ENCODE results near the gene PER2. TPM values are rescaled to one million over a fixed set of nuclear protein-coding genes. Genes with fewer than 3 reads are reported as not detected.

PER2 gene
- total RNA-seq, 2 experiments from 2014 or later = 8.4 to 18.6 TPM

GRCh38 chr2:238302087-238302486 lies 13.7 kb upstream of the PER2 start:
- no peak overlapping the region for H2AFZ ChIP-seq (ENCODE audit: low read length)
- TF ChIP-seq CTCF (conservative IDR thresholded peaks at IDR 0.05; ENCODE audit: low read length) = no peak
- TF ChIP-seq EZH2phosphoT487 (IDR thresholded peaks at IDR 0.05; ENCODE audit: borderline replicate concordance, low read depth, low read length) = no peak
- H3K9me3 ChIP-seq (ENCODE audit: low read length) = no peaks in the 10 kb centered on the region
- H3K4me3 ChIP-seq (ENCODE audit: low read depth, low read length, poor library complexity, severe bottlenecking) = no peak overlapping the region
- no TSS peak for BruUV-seq (replicated peaks)
- no peak for DNase-seq (ENCODE audit: low spot score)
- no peaks in the 10 kb centered on the region for H3K79me2 ChIP-seq (ENCODE audit: insufficient read depth, low read depth, low read length)
- ChIA-PET CTCF (ENCODE audit: unreplicated experiment) (no interaction called here), POLR2A (interaction anchor here (0.7 to 0.8 kb wide), 2 partner anchors 12 kb away, joined by 3 to 5 read pairs; no protein-coding TSS in a partner anchor)
- no peaks in the 10 kb centered on the region for H3K9me2 ChIP-seq (ENCODE audit: insufficient read depth, low read length)
- no peak overlapping the region for H3K4me2 ChIP-seq (ENCODE audit: low read length)
- intact Hi-C loops (cut with micrococcal nuclease; ENCODE audit: unreplicated experiment) = no loop called here
- H4K20me1 ChIP-seq (ENCODE audit: insufficient read depth, low read length) = no peaks in the 10 kb centered on the region
- peaks cover 21% of the 10 kb centered on the region for H3K4me1 ChIP-seq (ENCODE audit: insufficient read depth, low read length, poor library complexity, severe bottlenecking)
- no peaks in the 10 kb centered on the region for H3K36me3 ChIP-seq (ENCODE audit: insufficient read depth, low read length)
- no peak overlapping the region for H3K27ac ChIP-seq (ENCODE audit: low read depth, low read length, poor library complexity, severe bottlenecking)

GRCh38 chr2:238299803-238300202 lies 11.4 kb upstream of the PER2 start:
- POLR2A ChIA-PET = no interaction called here

More at GRCh38 chr2:238299803-238300202, 11.4 kb upstream of the PER2 start:
- Histone ChIP-seq H2AFZ (ENCODE audit: low read length) (no peak overlapping the region), H3K36me3 (ENCODE audit: insufficient read depth, low read length) (no peaks in the 10 kb centered on the region), H3K9me3 (ENCODE audit: low read length) (no peaks in the 10 kb centered on the region), H3K4me2 (ENCODE audit: low read length) (no peak overlapping the region), H3K4me1 (ENCODE audit: insufficient read depth, low read length, poor library complexity, severe bottlenecking) (peaks cover 7% of the 10 kb centered on the region), H3K79me2 (ENCODE audit: insufficient read depth, low read depth, low read length) (no peaks in the 10 kb centered on the region), H3K27ac (ENCODE audit: low read depth, low read length, poor library complexity, severe bottlenecking) (no peak overlapping the region), H3K4me3 (ENCODE audit: low read depth, low read length, poor library complexity, severe bottlenecking) (no peak overlapping the region), H3K9me2 (ENCODE audit: insufficient read depth, low read length) (no peaks in the 10 kb centered on the region), H4K20me1 (ENCODE audit: insufficient read depth, low read length) (no peaks in the 10 kb centered on the region)
- intact Hi-C loops (cut with micrococcal nuclease; ENCODE audit: unreplicated experiment) = no loop called here
- no TSS peak for BruUV-seq (replicated peaks)
- TF ChIP-seq CTCF (conservative IDR thresholded peaks at IDR 0.05; ENCODE audit: low read length) (no peak), EZH2phosphoT487 (IDR thresholded peaks at IDR 0.05; ENCODE audit: borderline replicate concordance, low read depth, low read length) (no peak)
- no peak for DNase-seq (ENCODE audit: low spot score)
- CTCF ChIA-PET (ENCODE audit: unreplicated experiment) = no interaction called here
